Daoy (cell line): ENCODE data around the gene HPSE2. TPM values are rescaled to one million over a fixed set of nuclear protein-coding genes. Genes with fewer than 3 reads are reported as not detected.
A peak's percentile ranks its signal among the peaks of the same experiment; 100 is the strongest.
"Not testable (repeated sequence)": the region's sequence is repeated elsewhere in the genome, so short reads cannot be mapped to it uniquely, and the experiment has no call there.

Source experiments
- DNase-seq: peaks from one replicate; pipeline ENCODE4 v3.0.0-alpha.2; 2015; ENCODE audit warnings: low read depth
- total RNA-seq: library from RNA; depleted of rRNA; stranded (reverse); fragments of >200 nt; shearing (Covaris generic); gene quantifications from 2 replicates; pipeline ENCODE4 v1.2.3, GENCODE V29; 2014

The HPSE2 gene
- total RNA-seq, 1 experiment from 2014 or later, result 0.06 TPM

GRCh38 chr10:98920360-98920759, 315.3 kb downstream of the HPSE2 start:
- DNase-seq, result no peak

- DNase-seq, result peak; percentile 36
Measured at GRCh38 chr10:98919899-98920298, 315.8 kb downstream of the HPSE2 start.

GRCh38 chr10:98917828-98918227, 317.8 kb downstream of the HPSE2 start:
- no peak for DNase-seq

GRCh38 chr10:98916526-98917125, 319.0 kb downstream of the HPSE2 start:
- peak; percentile 50 for DNase-seq

GRCh38 chr10:98915911-98916310, 319.7 kb downstream of the HPSE2 start:
- no peak for DNase-seq

GRCh38 chr10:98910546-98910945, 325.1 kb downstream of the HPSE2 start:
- no peak for DNase-seq

GRCh38 chr10:98910048-98910447, 325.6 kb downstream of the HPSE2 start:
- no peak for DNase-seq

GRCh38 chr10:98908868-98909267, 326.8 kb downstream of the HPSE2 start:
- DNase-seq, result no peak

- not testable (repeated sequence) for DNase-seq
Measured at GRCh38 chr10:98908247-98908646, 327.4 kb downstream of the HPSE2 start.

- no peak for DNase-seq
Measured at GRCh38 chr10:98901441-98902110, 334.1 kb downstream of the HPSE2 start.

GRCh38 chr10:98899018-98899417, 336.6 kb downstream of the HPSE2 start:
- DNase-seq, result no peak

- peak; percentile 3 for DNase-seq
Measured at GRCh38 chr10:98892523-98892922, 343.1 kb downstream of the HPSE2 start.

GRCh38 chr10:98886686-98887085, 349.0 kb downstream of the HPSE2 start:
- peak; percentile 6 for DNase-seq

GRCh38 chr10:98885378-98885777, 350.3 kb downstream of the HPSE2 start:
- DNase-seq, result no peak

- no peak for DNase-seq
Measured at GRCh38 chr10:98881789-98882188, 353.9 kb downstream of the HPSE2 start.

- no peak for DNase-seq
Measured at GRCh38 chr10:98880971-98881370, 354.7 kb downstream of the HPSE2 start.

- no peak for DNase-seq
Measured at GRCh38 chr10:98878921-98879320, 356.7 kb downstream of the HPSE2 start.

- DNase-seq, result peak; percentile 4
Measured at GRCh38 chr10:98878418-98878817, 357.2 kb downstream of the HPSE2 start.

- DNase-seq, result no peak
Measured at GRCh38 chr10:98861962-98862361, 373.7 kb downstream of the HPSE2 start.

- no peak for DNase-seq
Measured at GRCh38 chr10:98858525-98858924, 377.1 kb downstream of the HPSE2 start.

GRCh38 chr10:98855403-98856189, 380.1 kb downstream of the HPSE2 start:
- DNase-seq, result no peak

- DNase-seq, result no peak
Measured at GRCh38 chr10:98852686-98853085, 383.0 kb downstream of the HPSE2 start.

- no peak for DNase-seq
Measured at GRCh38 chr10:98848361-98848760, 387.3 kb downstream of the HPSE2 start.
